Skeletal muscle cell (primary cell): Measurements from ENCODE around the gene ELOB.

Experiments
- DNase-seq: peaks from one replicate; pipeline ENCODE4 v3.0.0-alpha.2; 2010; ENCODE audit warnings: low read depth
- H3K4me3 ChIP-seq: 2 replicates; pipeline ENCODE4 v1.5.1; 2011; ENCODE audit warnings: low read depth, mild to moderate bottlenecking, control low read depth, low read length, moderate library complexity

ELOB gene

GRCh38 chr16:2753733-2754020 lies 23.4 kb downstream of the ELOB start:
- peak overlapping the region; percentile 73 for H3K4me3 ChIP-seq
- DNase-seq: no peak

GRCh38 chr16:2752850-2753732 lies 24.0 kb downstream of the ELOB start:
- peak; percentile 32 for DNase-seq
- peak overlapping the region; percentile 73 for H3K4me3 ChIP-seq

GRCh38 chr16:2752035-2752849 lies 24.8 kb downstream of the ELOB start, which contains the start of gene SRRM2:
TSS of gene SRRM2 (plus strand) at chr16:2752638. CDS start at chr16:2756365, 3,727 bp downstream.
- H3K4me3 ChIP-seq: peak within 1 kb of the TSS; percentile 73
- DNase-seq: peak; percentile 87

GRCh38 chr16:2751577-2752034 lies 25.5 kb downstream of the ELOB start:
- DNase-seq: no peak
- peak overlapping the region; percentile 73 for H3K4me3 ChIP-seq

- no peak for DNase-seq
- no peak overlapping the region for H3K4me3 ChIP-seq
Observed at GRCh38 chr16:2749936-2750335, 27.1 kb downstream of the ELOB start.

- no peak for DNase-seq
- H3K4me3 ChIP-seq: no peak overlapping the region
Observed at GRCh38 chr16:2749476-2749875, 27.6 kb downstream of the ELOB start.

GRCh38 chr16:2748757-2749455 lies 28.2 kb downstream of the ELOB start:
- DNase-seq: no peak
- no peak overlapping the region for H3K4me3 ChIP-seq

- H3K4me3 ChIP-seq: no peak overlapping the region
- DNase-seq: no peak
Observed at GRCh38 chr16:2745961-2746360, 31.1 kb downstream of the ELOB start.

- no peak overlapping the region for H3K4me3 ChIP-seq
Observed at GRCh38 chr16:2745116-2745890, 31.8 kb downstream of the ELOB start.

GRCh38 chr16:2744711-2745110 lies 32.4 kb downstream of the ELOB start:
- DNase-seq: no peak

More at GRCh38 chr16:2745116-2745890, 31.8 kb downstream of the ELOB start:
- no peak for DNase-seq

GRCh38 chr16:2743007-2743810 lies 33.9 kb downstream of the ELOB start:
- no peak overlapping the region for H3K4me3 ChIP-seq
- DNase-seq: no peak

More at GRCh38 chr16:2744711-2745110, 32.4 kb downstream of the ELOB start:
- H3K4me3 ChIP-seq: no peak overlapping the region

GRCh38 chr16:2742323-2743006 lies 34.6 kb downstream of the ELOB start:
- H3K4me3 ChIP-seq: no peak overlapping the region
- DNase-seq: no peak

GRCh38 chr16:2741168-2741567 lies 35.9 kb downstream of the ELOB start:
- H3K4me3 ChIP-seq: no peak overlapping the region
- no peak for DNase-seq

- no peak for DNase-seq
Observed at GRCh38 chr16:2740476-2740875, 36.6 kb downstream of the ELOB start.

GRCh38 chr16:2739625-2740430 lies 37.3 kb downstream of the ELOB start:
- DNase-seq: no peak
- no peak overlapping the region for H3K4me3 ChIP-seq

More at GRCh38 chr16:2740476-2740875, 36.6 kb downstream of the ELOB start:
- H3K4me3 ChIP-seq: no peak overlapping the region

GRCh38 chr16:2738615-2739014 lies 38.5 kb downstream of the ELOB start:
- DNase-seq: no peak
- H3K4me3 ChIP-seq: no peak overlapping the region

- no peak overlapping the region for H3K4me3 ChIP-seq
- no peak for DNase-seq
Observed at GRCh38 chr16:2737895-2738418, 39.1 kb downstream of the ELOB start.
